Hematopoietic multipotent progenitor cell treated with erythropoietin and hydrocortisone succinate and interleukin-3 and kit ligand, for 15 days (in vitro differentiated cells): Measurements from ENCODE around the gene ANKRD12.
"Not testable (repeated sequence)": the region's sequence is repeated elsewhere in the genome, so short reads cannot be mapped to it uniquely, and the experiment has no call there.

ENCODE experiments used
- DNase-seq: peaks from one replicate; pipeline ENCODE4 v3.0.0-alpha.2; 2015; ENCODE audit warnings: low spot score

ANKRD12 gene

DNA sequence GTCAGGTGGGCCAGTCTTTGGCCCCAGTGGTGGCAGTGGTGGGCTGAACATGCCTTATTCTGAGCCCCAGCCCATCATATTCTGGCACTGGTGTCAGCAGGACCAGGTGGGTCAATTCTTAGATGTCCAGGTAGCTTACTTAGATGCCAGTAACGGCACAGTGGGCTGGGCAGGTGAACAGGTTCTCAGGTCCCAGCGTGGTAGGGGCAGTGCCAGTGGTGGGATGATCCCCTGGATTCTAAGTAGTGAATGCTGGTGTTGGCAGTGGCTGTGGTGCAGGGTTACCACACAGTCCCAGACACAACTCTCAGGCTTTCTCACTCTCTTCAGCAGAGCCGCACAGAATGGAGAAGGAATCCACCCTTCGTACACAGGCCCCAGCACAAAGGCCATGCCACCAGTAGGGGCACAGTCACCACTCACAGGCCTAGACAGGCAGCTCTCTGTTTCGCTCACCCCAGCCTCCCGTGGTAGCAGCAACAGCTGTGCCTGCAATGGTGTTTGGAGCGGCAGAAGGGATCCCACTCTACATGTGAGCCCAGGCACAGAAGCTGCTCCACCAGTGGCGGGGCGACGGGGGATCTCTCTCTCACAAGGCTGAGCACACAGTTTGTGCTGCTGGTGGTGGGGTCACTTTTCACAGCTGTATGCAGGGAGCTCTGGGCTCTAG is 97.3 kb downstream of the ANKRD12 start:
- no peak for DNase-seq

- DNase-seq = no peak
Measured at GRCh38 chr18:9234528-9234927, 97.9 kb downstream of the ANKRD12 start.

DNA sequence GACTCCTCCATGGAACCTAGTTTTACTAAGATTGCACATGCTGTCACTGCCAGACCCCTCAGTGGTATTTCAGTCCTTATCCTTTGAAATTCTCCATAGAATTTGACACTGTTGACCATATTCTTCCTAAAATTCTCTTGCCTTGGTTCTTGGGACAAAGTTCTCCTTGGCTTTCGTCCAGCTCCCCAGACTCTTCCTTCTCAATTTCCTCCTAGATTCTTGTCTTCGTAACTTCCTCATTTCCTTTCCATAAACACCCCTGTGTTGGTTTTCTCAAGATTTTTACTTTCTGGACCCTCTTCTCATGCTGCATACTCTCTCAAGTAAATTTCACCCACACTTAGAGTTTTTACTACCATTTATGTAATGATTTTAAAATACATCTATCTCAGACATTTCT is 101.4 kb downstream of the ANKRD12 start:
- DNase-seq = no peak

DNA sequence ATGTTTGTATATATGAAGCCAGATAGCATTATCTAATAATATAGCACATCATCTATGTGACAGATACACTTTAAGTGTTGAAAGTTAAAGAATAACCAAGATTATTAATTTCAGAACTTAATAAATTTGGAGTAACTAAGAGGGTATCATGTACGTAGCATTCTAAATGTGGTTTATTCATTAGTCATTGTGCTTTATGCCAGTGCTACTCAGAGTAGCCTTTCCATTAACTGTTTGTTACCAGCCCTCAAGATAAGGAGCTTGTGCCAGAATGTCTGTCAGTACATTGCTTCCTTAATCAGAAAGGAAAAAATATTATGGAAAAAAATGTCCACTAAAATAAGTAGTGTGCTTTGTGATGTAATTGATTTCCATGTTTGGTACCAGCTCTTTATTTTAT is 103.1 kb downstream of the ANKRD12 start:
- DNase-seq = no peak

GRCh38 chr18:9240270-9240669 is 103.7 kb downstream of the ANKRD12 start:
- no peak for DNase-seq

- no peak for DNase-seq
Measured at GRCh38 chr18:9243029-9243428, 106.4 kb downstream of the ANKRD12 start.

DNA sequence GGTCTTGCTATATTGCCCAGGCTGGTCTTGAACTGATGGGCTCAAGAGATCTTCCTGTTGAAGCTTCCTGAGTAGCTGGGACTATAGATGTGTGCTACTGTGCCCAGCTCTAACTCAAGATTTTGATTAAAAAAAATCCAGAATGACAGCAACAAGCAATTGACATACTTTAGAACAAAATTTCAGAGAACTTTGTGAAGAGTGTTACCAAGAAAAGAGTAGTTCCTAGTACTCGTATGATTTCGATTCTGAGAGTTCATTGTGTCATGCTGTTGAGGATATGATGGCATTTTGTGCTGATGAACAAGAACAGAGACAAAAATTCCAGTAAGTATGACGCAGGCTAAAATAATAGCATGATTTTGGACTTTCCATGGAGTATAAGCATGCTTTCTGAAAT is 107.8 kb downstream of the ANKRD12 start:
- DNase-seq = no peak

- no peak for DNase-seq
Measured at GRCh38 chr18:9248661-9249060, 112.1 kb downstream of the ANKRD12 start.

GRCh38 chr18:9249254-9249653 is 112.7 kb downstream of the ANKRD12 start:
- no peak for DNase-seq

DNA sequence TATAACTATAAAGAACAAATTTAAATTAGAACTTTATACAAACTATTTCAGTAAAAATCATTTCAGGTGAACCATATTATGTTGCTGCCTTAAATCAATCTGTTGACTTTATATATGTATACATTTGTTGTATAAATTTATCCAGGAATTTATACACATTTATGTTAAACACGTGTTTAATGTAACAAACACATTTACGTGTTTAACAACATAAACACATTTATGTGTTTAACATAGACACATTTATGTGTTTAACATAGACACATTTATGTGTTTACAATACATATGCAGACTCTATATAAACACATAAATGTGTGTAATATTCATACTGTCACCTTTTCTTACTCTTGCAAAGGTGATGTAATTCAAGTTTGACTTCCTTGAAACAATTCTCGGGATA is 122.6 kb downstream of the ANKRD12 start:
- DNase-seq = no peak

GRCh38 chr18:9260388-9261380 is 124.1 kb downstream of the ANKRD12 start:
- DNase-seq = no peak

DNA sequence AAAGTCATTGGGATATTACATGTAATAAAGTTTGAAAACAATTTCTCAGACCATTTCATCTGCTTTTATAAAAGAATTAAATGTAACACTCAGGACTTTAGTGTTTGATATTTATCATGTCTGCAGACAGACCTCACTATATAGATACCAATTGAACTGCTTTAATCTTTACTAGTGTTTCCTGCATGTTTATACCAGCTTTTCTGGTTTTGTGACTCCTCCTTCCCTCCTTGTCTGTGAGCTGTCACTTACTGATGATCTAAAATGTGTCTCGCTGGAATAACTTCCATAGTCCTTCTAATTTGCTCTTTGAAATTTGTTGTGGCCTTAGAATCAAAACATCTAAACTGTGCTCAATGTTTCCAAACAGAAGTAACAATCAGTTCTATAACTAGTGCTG is 126.7 kb downstream of the ANKRD12 start:
- DNase-seq = no peak

- DNase-seq = not testable (repeated sequence)
Measured at GRCh38 chr18:9264797-9265196, 128.2 kb downstream of the ANKRD12 start.

GRCh38 chr18:9273221-9273620 is 136.6 kb downstream of the ANKRD12 start:
- DNase-seq = no peak

DNA sequence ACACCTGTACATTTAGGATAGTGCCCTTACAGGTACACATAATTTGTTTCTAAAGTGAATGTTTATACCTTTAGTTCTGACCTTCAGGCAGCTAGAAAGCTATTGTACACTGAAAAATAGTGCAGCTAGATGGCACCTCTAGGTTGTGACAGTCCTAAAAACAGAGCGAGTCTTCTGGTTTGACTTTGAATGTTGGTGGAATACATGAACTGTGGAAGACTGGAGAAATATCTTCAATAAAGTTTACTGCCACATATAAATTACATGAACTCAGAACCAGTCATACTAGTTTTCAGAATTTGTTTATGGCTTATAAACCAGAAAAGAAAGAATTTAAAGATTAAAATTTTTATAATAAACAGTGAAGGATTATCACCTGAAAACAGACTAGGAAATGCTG is 139.3 kb downstream of the ANKRD12 start:
- DNase-seq = no peak

GRCh38 chr18:9278028-9278427 is 141.4 kb downstream of the ANKRD12 start:
- DNase-seq = no peak

GRCh38 chr18:9280849-9281248 is 144.3 kb downstream of the ANKRD12 start:
- DNase-seq = no peak

GRCh38 chr18:9281780-9282179 is 145.2 kb downstream of the ANKRD12 start:
- DNase-seq = no peak

DNA sequence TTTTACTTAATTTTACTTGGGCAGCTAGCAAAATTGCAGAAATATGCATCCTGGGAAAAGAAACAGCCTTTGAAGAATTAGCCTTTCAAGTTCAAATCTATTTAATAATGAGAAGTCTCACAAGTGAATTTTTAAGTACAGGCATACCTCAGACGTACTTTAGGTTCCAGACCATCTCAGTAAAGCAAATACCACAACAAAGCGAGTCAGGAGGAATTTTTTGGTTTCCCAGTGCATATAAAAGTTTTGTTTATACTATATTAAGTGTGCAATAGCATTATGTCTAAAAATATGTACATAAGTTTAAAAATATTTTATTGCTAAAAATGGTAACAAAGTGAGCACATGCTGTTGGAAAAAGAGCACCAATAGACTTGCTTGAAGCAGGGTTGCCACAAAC is 147.2 kb downstream of the ANKRD12 start:
- DNase-seq = no peak

- DNase-seq = no peak
Measured at GRCh38 chr18:9285604-9286003, 149.0 kb downstream of the ANKRD12 start.

DNA sequence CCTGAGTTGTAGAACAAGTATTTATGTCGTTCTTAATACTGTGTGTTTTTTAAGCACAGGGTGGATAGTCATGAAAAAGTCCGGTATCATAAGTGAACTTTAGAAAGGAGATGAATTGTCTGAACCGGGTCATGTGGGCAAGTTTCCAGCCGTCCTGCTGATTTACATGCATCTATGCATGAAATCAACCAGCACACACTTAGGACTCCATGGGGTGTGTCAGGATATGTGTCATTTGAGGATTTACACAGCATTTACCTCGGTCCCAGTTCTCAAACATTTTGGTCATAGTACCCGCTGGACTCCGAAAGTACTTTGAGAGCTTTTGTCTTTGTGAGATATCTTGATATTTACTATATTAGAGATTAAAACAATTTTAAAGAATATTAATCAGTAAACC is 150.5 kb downstream of the ANKRD12 start:
- DNase-seq = no peak

DNA sequence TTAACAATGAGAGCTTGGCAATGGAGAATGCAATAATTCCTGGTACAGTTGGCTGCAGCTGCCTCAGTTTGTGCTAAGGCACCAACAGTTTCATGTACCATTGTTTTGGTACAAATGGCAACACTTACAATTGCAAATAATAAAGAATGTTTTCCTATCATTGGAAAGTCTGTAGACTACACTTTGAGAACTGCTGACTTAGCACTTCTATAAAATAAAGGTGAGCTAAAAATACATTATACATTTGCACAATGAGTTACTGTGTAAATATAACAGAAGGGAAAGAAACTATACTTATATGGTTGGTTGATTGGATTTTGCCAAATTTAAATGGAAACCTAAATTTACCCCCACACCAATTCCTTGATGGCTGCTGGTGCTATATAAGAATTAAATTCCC is 153.1 kb downstream of the ANKRD12 start:
- no peak for DNase-seq

DNA sequence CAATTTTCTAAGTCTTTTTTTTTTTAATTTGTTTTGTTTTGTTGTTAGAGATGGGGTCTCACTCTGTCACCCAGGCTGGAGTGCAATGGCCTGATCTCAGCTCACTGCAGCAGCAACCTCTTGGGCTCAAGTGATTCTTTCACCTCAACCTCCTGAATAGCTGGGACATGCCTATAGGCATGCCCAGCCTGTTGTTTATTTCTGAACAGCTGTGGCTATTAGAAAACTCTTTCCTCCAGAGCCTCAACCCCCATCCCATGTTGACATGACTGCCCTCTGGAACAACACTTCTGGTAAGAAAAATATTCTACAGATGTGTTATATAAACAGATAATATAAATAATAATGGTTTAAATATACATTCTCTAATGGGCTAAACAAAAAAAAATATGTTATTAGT is 153.6 kb downstream of the ANKRD12 start:
- DNase-seq = no peak
